ENCODE data around the gene PTGES2.
A peak's percentile ranks its signal among the peaks of the same experiment; 100 is the strongest.
"Not testable (repeated sequence)": the region's sequence is repeated elsewhere in the genome, so short reads cannot be mapped to it uniquely, and the experiment has no call there.

The PTGES2 gene

DNA sequence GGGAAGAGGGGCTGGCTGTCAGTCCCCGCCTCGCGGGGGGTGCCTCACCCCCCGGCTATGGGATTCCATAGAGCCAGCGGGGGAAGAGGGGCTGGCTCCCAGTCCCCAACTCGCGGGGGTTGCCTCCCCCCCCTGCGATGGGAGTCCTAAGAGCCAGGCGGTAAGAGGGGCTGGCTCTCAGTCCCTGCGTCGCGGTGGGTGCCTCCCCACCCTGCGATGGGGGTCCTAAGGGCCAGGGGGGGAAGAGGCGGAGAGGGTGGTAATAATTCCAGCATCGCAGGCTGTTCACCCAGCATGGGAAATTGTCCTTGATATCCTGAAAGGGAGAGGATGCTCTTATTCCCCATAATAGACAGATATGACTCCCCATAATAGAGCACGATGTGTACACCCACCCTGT lies 12.1 kb upstream of the PTGES2 start:
- DNase-seq (ENCODE audit: extremely low spot score): no peak
- ChIA-PET CTCF (no interaction called here), POLR2A (no interaction called here)
- no peak for TF ChIP-seq CTCF (IDR thresholded peaks at IDR 0.05; ENCODE audit: control extremely low read depth, extremely low read depth, low read depth, missing control alignments)

GRCh38 chr9:128138001-128138400 lies 10.5 kb upstream of the PTGES2 start:
- TF ChIP-seq CTCF (IDR thresholded peaks at IDR 0.05; ENCODE audit: control extremely low read depth, extremely low read depth, low read depth, missing control alignments): no peak
- no peak for DNase-seq (ENCODE audit: extremely low spot score)
- ChIA-PET CTCF (interaction anchor here (1.3 kb wide), 1 partner anchor 10 kb away, joined by 3 read pairs; no protein-coding TSS in a partner anchor), POLR2A (no interaction called here)

DNA sequence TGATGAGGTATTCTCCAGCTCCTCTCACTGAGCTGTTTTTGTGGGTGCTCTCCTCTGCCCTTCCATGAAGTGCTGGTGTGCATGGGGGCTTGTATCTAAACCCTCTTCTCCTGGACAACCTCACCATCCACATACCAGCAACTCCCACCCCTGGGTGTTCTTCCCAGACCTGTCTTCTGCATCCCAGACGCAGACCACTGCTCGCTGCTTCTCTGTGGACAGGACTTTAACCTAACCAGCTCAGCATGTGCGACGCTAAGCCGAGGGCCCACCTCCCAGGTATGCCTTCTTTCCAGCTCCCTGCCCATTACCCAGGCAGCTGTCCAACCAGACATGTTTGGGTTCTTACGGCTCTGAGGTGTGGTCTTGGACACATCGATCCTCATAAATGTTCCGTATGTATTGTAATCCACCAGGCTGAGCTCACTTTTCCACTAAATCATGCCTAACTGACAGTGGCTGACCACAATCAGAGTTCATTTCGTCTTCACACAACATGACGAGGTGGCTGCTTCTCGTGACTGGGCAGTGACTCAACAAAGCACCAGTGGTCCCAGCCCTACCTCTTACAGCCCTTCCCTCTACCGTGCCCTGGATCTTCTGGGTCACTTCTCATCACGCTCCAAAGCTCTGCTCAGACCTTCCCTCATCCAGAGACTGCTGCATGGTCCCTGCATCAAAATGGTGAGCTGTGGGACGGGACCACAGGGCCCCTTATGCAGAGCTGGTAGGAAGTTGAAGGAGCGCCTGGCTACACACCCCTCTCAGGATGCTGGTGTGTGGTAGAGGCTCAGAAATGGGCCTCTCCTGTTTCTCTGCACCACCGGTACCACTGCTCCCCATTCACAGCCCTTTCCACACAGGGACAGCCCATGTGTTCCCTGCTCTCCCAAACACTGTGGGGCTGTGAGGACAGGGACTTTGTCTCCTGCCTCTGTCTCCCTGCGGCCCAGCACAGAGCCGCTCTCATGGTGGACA lies 9.6 kb upstream of the PTGES2 start:
- ChIA-PET POLR2A (no interaction called here), CTCF (interaction anchor here (1.0 to 1.8 kb wide), 5 partner anchors 9 to 195 kb away, joined by 3 to 10 read pairs (median 4); partner anchors contain the start of gene CIZ1)
- DNase-seq (ENCODE audit: extremely low spot score): no peak
- no peak for TF ChIP-seq CTCF (IDR thresholded peaks at IDR 0.05; ENCODE audit: control extremely low read depth, extremely low read depth, low read depth, missing control alignments)

DNA sequence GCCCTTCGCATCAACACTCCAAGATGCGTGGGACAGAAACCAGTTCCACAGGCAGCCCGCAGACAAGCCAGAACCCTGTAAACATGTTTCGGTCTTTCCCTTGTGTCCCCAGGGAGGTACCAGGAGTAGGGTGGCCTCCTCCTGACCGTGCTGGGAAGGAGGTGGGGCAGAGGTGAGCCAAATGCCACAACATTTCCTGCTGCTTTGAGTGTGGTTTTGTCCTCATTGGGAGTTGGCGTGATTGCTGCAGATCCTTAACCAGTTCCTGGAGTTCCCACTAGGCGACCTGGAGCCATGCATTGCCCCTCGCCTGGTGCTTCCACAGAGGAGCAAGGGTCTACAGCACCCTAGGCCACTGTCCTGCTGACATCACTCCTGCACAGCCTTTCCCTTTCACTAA lies 8.0 kb upstream of the PTGES2 start:
- CTCF ChIA-PET; DNase-seq (ENCODE audit: extremely low spot score); POLR2A ChIA-PET: not testable (repeated sequence)

GRCh38 chr9:128132139-128132538 lies 4.6 kb upstream of the PTGES2 start:
- POLR2A ChIA-PET; DNase-seq (ENCODE audit: extremely low spot score); CTCF ChIA-PET: not testable (repeated sequence)

DNA sequence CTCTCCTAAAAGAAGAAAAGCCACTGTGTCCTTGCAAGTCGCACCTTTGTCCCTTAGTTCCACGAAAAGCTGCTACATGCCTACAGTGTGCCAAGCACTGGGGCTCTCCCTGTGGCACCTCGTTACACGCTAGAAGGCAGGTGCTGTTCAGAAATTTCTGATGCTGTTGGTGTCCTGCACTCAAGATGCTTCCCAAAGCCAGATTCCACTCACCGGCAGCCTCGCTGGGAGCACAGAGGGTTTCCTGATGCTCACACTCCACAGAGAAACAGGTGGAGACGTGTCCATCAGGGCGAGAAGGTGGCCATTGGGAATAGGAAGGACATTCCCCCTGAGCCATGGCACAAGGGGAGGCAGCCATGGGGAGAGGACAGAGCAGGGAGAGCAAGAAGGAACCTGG lies 3.8 kb upstream of the PTGES2 start:
- CTCF ChIA-PET; POLR2A ChIA-PET; DNase-seq (ENCODE audit: extremely low spot score): not testable (repeated sequence)

GRCh38 chr9:128130651-128131050 lies 3.1 kb upstream of the PTGES2 start:
- ChIA-PET CTCF (interaction anchor here (7.4 kb wide), 1 partner anchor 15 kb away, joined by 110 read pairs; no protein-coding TSS in a partner anchor), POLR2A (interaction anchor here (0.6 kb wide), 1 partner anchor 28 kb away, joined by 7 read pairs; no protein-coding TSS in a partner anchor)
- DNase-seq (ENCODE audit: extremely low spot score): not testable (repeated sequence)

GRCh38 chr9:128129976-128130590 lies 2.6 kb upstream of the PTGES2 start:
- POLR2A ChIA-PET: interaction anchor here (0.6 kb wide), 1 partner anchor 29 kb away, joined by 7 read pairs; no protein-coding TSS in a partner anchor
- DNase-seq (ENCODE audit: extremely low spot score): not testable (repeated sequence)
- TF ChIP-seq CTCF (IDR thresholded peaks at IDR 0.05; ENCODE audit: control extremely low read depth, extremely low read depth, low read depth, missing control alignments): peak; percentile 39
- CTCF ChIA-PET: interaction anchor here (2.5 to 7.4 kb wide), 2 partner anchors 12 to 15 kb away, joined by 10 to 110 read pairs; no protein-coding TSS in a partner anchor
